GM12872 (cell line): Measurements from ENCODE around the gene BLOC1S5.

Source experiments
- CTCF ChIP-seq: IDR thresholded peaks from 3 replicates; pipeline ENCODE4 v1.5.1; 2011; ENCODE audit warnings: low read depth, mild to moderate bottlenecking, low read length, moderate library complexity; ENCODE audit not compliant: insufficient read depth

BLOC1S5 gene

DNA sequence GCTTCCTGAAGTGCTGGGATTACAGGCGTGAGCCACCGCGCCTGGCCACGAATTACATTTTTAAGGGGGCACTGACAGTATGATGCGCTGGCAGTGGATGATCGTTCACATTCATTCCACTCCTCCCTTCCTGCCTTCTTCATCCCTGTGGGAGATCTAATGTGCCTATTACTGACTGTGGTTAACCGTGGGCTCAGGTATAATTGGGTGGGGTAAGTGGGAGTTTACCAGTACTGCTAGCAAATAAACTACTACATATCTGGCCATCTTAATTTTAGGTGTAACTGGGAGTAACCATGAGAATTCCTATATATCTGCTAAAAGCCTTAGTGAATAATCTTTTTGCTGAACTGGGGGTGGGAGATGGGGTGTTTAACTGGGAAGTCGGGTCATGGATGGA lies 6.5 kb upstream of the BLOC1S5 start:
- TF ChIP-seq CTCF, result no peak

- TF ChIP-seq CTCF, result no peak
Observed at GRCh38 chr6:8069631-8070284, 5.6 kb upstream of the BLOC1S5 start.

DNA sequence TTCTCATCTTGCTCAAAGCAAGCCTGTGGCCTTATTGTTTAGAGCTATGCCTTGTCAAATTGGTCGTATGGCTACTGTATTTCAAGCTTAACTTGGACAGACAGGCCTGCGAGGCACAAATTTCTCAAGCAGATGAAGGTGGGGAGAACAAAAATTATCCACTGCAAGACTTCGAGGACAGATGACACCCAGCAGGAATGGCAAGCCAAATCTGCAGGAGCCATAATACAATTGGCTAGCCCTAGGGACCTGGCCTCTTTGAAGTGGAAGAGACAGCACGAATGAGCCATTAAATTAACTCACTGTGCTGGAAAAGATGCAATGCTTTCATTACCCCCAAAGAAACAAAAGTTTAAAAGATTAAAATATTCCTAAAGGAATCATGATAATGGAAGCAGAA lies 5.0 kb upstream of the BLOC1S5 start:
- TF ChIP-seq CTCF, result no peak

DNA sequence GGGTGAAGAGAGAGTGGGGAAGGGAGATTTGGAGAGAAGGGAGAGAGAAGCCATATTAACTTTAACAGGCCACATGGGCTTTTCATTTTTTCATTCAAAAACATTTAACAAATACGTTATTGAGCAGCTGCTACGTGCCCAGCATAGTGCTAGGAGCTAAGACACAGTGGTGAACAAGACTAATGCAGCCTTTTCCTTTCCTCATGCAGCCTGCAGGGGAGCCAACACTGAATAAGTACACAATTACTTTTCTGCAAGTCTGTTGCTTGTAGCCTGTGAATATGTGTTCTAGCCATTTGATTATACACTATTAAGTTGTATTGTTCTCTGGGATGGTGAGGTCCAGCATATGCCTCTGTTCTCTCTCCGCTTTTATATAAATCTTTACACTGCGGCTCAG lies 1.9 kb upstream of the BLOC1S5 start:
- TF ChIP-seq CTCF, result peak; percentile 34

- no peak for TF ChIP-seq CTCF
Observed at GRCh38 chr6:8065519-8065911, 1.3 kb upstream of the BLOC1S5 start.

DNA sequence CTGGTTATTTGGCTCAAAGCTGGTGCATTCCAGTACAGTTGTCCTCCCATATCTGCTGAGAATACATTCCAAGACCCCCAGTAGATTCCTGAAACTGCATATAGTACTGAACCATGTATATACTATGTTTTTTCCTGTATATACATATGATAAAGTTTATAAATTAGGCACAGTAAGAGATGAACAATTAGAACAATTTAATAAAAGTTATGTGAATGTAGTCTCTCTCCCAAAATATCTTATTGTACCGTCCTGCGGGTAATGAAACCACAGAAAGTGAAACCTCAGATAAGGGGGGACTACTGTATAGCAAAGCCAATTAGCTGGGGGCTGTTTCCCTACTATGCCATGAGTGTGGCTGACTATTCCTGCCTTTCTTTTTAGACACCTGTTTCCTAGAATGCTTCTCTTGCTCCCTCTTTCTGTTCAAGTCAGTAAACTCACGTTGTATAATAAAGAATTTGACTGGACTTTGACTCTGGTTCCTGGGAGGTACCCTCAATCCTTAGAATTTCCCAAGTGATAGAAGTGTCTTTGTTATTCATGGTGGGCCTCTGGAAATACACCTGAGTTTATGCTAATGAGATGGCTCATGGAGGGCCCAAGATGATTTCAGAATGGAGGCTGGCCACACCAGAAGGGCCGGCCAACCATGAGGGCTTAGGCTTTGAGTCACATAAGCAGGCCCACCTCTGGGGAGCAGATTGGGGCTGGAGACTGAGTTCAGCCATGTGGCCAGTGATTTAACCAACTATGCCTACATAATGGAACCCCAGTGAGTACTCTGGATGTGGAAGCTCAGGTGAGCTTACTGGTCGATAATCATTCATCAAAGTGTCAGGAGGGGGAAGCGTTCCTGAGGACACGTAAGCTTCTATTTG lies 689 bp upstream of the BLOC1S5 start:
- TF ChIP-seq CTCF, result no peak

- TF ChIP-seq CTCF, result no peak
Observed at GRCh38 chr6:8061736-8062135, 2.5 kb downstream of the BLOC1S5 start.
